ENCODE data around the gene CDK10.

DNA sequence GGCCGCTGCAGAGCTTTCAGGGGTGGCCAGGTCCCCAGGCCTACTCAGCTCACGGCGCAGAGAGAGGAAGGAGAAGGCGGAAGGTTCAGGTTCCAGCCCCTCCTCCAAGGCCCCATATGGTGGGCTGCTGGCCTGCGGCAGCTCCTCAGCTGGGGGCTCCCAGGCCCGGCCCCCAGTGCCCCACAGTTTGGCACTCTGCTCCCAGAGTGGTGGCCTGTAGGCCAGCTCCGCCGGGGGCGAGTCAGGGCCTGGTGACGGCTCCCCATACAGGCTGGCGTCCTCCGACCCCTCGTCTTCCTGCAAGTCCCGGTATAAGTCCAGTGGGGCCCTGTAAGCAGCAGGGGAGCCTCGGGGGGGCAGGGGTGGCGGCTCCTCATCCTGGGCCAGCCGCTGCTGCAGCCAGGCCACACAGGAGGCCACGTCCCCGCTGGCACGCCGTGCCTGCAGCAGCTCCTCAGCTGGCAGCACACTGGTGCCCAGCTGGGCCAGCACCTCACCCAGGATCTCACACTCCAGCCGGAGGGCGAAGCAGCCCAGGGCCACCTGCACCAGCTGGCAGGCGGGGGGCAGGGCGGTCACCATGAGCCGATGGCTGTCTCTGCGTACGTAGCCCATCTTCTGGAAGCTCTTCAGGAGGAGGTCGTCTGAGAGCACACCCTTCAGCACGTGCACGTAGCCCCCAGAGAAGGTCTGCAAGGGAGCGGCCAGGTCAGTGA is 11.3 kb downstream of the CDK10 start:
- TF ChIP-seq POLR2AphosphoS5 (IDR thresholded peaks at IDR 0.05; ENCODE audit: borderline replicate concordance, low read depth, low read length) (no peak), EZH2 (IDR thresholded peaks at IDR 0.05) (no peak), FOXP2 (optimal IDR thresholded peaks at IDR 0.05; ENCODE audit: control extremely low read depth, extremely low read length, insufficient read depth) (no peak)

All from SK-N-MC (cell line).